ENCODE data around the gene ACOX2. TPM values are rescaled to one million over a fixed set of nuclear protein-coding genes. Genes with fewer than 3 reads are reported as not detected.

Gene ACOX2
- 10 to 100 TPM; 18.6 to 43.1 (median 36.1) TPM for total RNA-seq

- peaks cover 0 to 35% (median 24%) of the 10 kb centered on the region in 4 donors for H3K4me1 ChIP-seq
- H3K27me3 ChIP-seq, result no peaks in the 10 kb centered on the region
- peak within 1 kb of the TSS; percentile 21 to 46 (median 35) for H3K4me3 ChIP-seq
- no peak for TF ChIP-seq POLR2A (IDR thresholded peaks at IDR 0.05)
- TF ChIP-seq CTCF (IDR thresholded peaks at IDR 0.05), result peak in 1 of 5 experiments; percentile 12
- peak in 1 of 2 donors; percentile 46 for TF ChIP-seq EP300 (IDR thresholded peaks at IDR 0.05)
- H3K27ac ChIP-seq, result peak within 1 kb of the TSS; percentile 43 to 89 (median 80)
- DNase-seq (ENCODE audit: low spot score in 2 of 2), result peak; percentile 52 to 67
- H3K36me3 ChIP-seq, result peaks cover 0 to 28% (median 0%) of the 10 kb centered on the region in 3 donors
- 6 to 24% methylated on average over 10 to 13 of the region's 13 CpGs for WGBS, 2 donors
- no peaks in the 10 kb centered on the region for H3K9me3 ChIP-seq
These were observed at the start of gene ACOX2 for GRCh38 chr3:58536501-58537411. Gene ACOX2 (minus strand): TSS chr3:58537190. CDS start chr3:58535106, 2,084 bp downstream.

GRCh38 chr3:58585994-58586393 is 49.0 kb upstream of the ACOX2 start:
- H3K27me3 ChIP-seq, result peaks cover 0 to 24% of the 10 kb centered on the region in 2 donors
- DNase-seq (ENCODE audit: low spot score in 2 of 2), result no peak
- peak overlapping the region in 1 of 4 donors; percentile 85 for H3K27ac ChIP-seq
- no peak for TF ChIP-seq EP300 (IDR thresholded peaks at IDR 0.05)
- no peaks in the 10 kb centered on the region for H3K36me3 ChIP-seq
- no peaks in the 10 kb centered on the region for H3K9me3 ChIP-seq
- 29 to 33% methylated on average over 8 of the region's 8 CpGs for WGBS, 2 donors
- peak overlapping the region in 3 of 4 donors; percentile 44 to 58 (median 47) for H3K4me3 ChIP-seq
- H3K4me1 ChIP-seq, result peaks cover 0 to 26% (median 11%) of the 10 kb centered on the region in 4 donors

- WGBS, 2 donors, result 1 to 2% methylated on average over 44 of the region's 46 CpGs
- Histone ChIP-seq H3K4me3 (peak overlapping the region; percentile 29 to 58 (median 46)), H3K4me1 (peaks cover 0 to 26% (median 11%) of the 10 kb centered on the region in 4 donors), H3K27me3 (peaks cover 0 to 24% of the 10 kb centered on the region in 2 donors), H3K27ac (peak overlapping the region; percentile 48 to 85 (median 67)), H3K9me3 (no peaks in the 10 kb centered on the region), H3K36me3 (no peaks in the 10 kb centered on the region)
- peak; percentile 74 to 82 for DNase-seq (ENCODE audit: low spot score in 2 of 2)
- TF ChIP-seq POLR2A (IDR thresholded peaks at IDR 0.05), result peak in 1 of 2 donors; percentile 49
- TF ChIP-seq EP300 (IDR thresholded peaks at IDR 0.05), result peak in 1 of 2 donors; percentile 74
- peak; percentile 74 to 94 (median 90) for TF ChIP-seq CTCF (IDR thresholded peaks at IDR 0.05)
These were observed 48.2 kb upstream of the ACOX2 start for GRCh38 chr3:58585005-58585786.

- DNase-seq (ENCODE audit: low spot score in 2 of 2), result no peak
- peak overlapping the region; percentile 48 to 85 (median 67) for H3K27ac ChIP-seq
- H3K4me3 ChIP-seq, result peak overlapping the region; percentile 29 to 58 (median 46)
- H3K27me3 ChIP-seq, result peaks cover 0 to 24% of the 10 kb centered on the region in 2 donors
- TF ChIP-seq POLR2A (IDR thresholded peaks at IDR 0.05), result no peak
- TF ChIP-seq CTCF (IDR thresholded peaks at IDR 0.05), result no peak
- TF ChIP-seq EP300 (IDR thresholded peaks at IDR 0.05), result no peak
- peaks cover 0 to 26% (median 11%) of the 10 kb centered on the region in 4 donors for H3K4me1 ChIP-seq
- WGBS, 2 donors, result 31 to 39% methylated on average over 10 of the region's 10 CpGs
- no peaks in the 10 kb centered on the region for H3K36me3 ChIP-seq
- no peaks in the 10 kb centered on the region for H3K9me3 ChIP-seq
These were observed 47.7 kb upstream of the ACOX2 start for GRCh38 chr3:58584690-58585004.

GRCh38 chr3:58581328-58582091 is 44.5 kb upstream of the ACOX2 start:
- DNase-seq (ENCODE audit: low spot score in 2 of 2), result no peak
- Histone ChIP-seq H3K4me1 (peaks cover 0 to 43% (median 21%) of the 10 kb centered on the region in 4 donors), H3K36me3 (no peaks in the 10 kb centered on the region), H3K27ac (peak overlapping the region in 2 of 4 donors; percentile 15 to 93), H3K27me3 (peaks cover 0 to 6% of the 10 kb centered on the region in 2 donors), H3K4me3 (no peak overlapping the region), H3K9me3 (no peaks in the 10 kb centered on the region)
- 50 to 51% methylated on average over 11 of the region's 11 CpGs for WGBS, 2 donors
- TF ChIP-seq EP300 (IDR thresholded peaks at IDR 0.05) (no peak), CTCF (IDR thresholded peaks at IDR 0.05) (no peak), POLR2A (IDR thresholded peaks at IDR 0.05) (no peak)
